CD14-positive monocyte (primary cell): ENCODE data around the gene FBLIM1. TPM values are rescaled to one million over a fixed set of nuclear protein-coding genes. Genes with fewer than 3 reads are reported as not detected.

Experiments
- DNase-seq, 3 donors: peaks; one replicate each; pipeline ENCODE4 v3.0.0-alpha.2; 2011 to 2022
- H2AFZ ChIP-seq: 2 replicates; pipeline ENCODE4 v1.6.0; 2012; ENCODE audit warnings: mild to moderate bottlenecking, low read depth, low read length, inconsistent platforms; ENCODE audit not compliant: insufficient read depth, poor library complexity, severe bottlenecking
- H3K27ac ChIP-seq, 2 donors: 1 replicate in 1 of 2; 2 replicates in 1 of 2; pipeline ENCODE4 v1.5.1; 2012 to 2013; ENCODE audit warnings: low read length in 2 of 2, control low read depth in 1 of 2, inconsistent platforms in 1 of 2, low read depth in 1 of 2, mild to moderate bottlenecking in 1 of 2
- H3K27me3 ChIP-seq, 2 donors: one replicate each; pipeline versions ENCODE4 v1.6.0 to v1.6.1; 2011 to 2013; ENCODE audit warnings: low read length in 2 of 2; ENCODE audit not compliant: control insufficient read depth in 2 of 2, insufficient read depth in 2 of 2
- H3K36me3 ChIP-seq, 2 donors: replicated peaks in 1 of 2; 1 replicate in 1 of 2; 2 replicates in 1 of 2; pipeline versions ENCODE4 v1.5.1 to v1.6.1; 2012 to 2013; ENCODE audit warnings: low read length in 2 of 2, control low read depth in 1 of 2, inconsistent platforms in 1 of 2, mild to moderate bottlenecking in 1 of 2; ENCODE audit not compliant: insufficient read depth in 2 of 2, control insufficient read depth in 1 of 2
- H3K4me1 ChIP-seq, 2 donors: 1 replicate in 1 of 2; 2 replicates in 1 of 2; pipeline versions ENCODE4 v1.5.1 to v1.6.1; 2012 to 2013; ENCODE audit warnings: low read length in 2 of 2, control low read depth in 1 of 2, inconsistent platforms in 1 of 2, mild to moderate bottlenecking in 1 of 2, moderate library complexity in 1 of 2; ENCODE audit not compliant: insufficient read depth in 2 of 2, control insufficient read depth in 1 of 2
- H3K4me2 ChIP-seq: replicated peaks from 2 replicates; pipeline ENCODE3; 2012; ENCODE audit warnings: low read length, moderate library complexity, mild to moderate bottlenecking; ENCODE audit not compliant: poor library complexity, severe bottlenecking; ENCODE audit errors: extremely low read depth
- H3K4me3 ChIP-seq, 3 experiments: fragments of 200-600 bp in 1 of 3; sonication (generic) in 1 of 3; replicated peaks in 1 of 3; 1 replicate in 2 of 3; 2 replicates in 1 of 3; pipeline ENCODE4 v1.5.1; 2011 to 2013; ENCODE audit warnings: low read length in 3 of 3, mild to moderate bottlenecking in 3 of 3, control low read depth in 2 of 3, low read depth in 2 of 3, inconsistent platforms in 1 of 3, moderate library complexity in 1 of 3
- H3K79me2 ChIP-seq: 2 replicates; pipeline ENCODE4 v1.6.0; 2012; ENCODE audit warnings: mild to moderate bottlenecking, control low read depth, inconsistent platforms, low read length, moderate library complexity; ENCODE audit not compliant: insufficient read depth
- H3K9ac ChIP-seq: 2 replicates; pipeline ENCODE4 v1.6.0; 2017; ENCODE audit warnings: low read length, mild to moderate bottlenecking; ENCODE audit not compliant: insufficient read depth, poor library complexity, severe bottlenecking
- H3K9me3 ChIP-seq, 2 donors: replicated peaks in 1 of 2; 1 replicate in 1 of 2; 2 replicates in 1 of 2; pipeline versions ENCODE4 v1.5.1 to v1.6.1; 2012 to 2013; ENCODE audit warnings: low read length in 2 of 2, control low read depth in 1 of 2; ENCODE audit not compliant: control insufficient read depth in 1 of 2, insufficient read depth in 1 of 2
- H4K20me1 ChIP-seq: 2 replicates; pipeline ENCODE4 v1.6.0; 2012; ENCODE audit warnings: mild to moderate bottlenecking, low read length, control low read depth, moderate library complexity; ENCODE audit not compliant: insufficient read depth
- H3K27ac Mint-ChIP-seq, 7 donors: one replicate each; pipeline ENCODE4 v1.8.0; 2020; ENCODE audit warnings: mild to moderate bottlenecking in 7 of 7, mixed read lengths in 7 of 7, moderate library complexity in 6 of 7, inconsistent platforms in 2 of 7
- H3K27me3 Mint-ChIP-seq, 3 donors: one replicate each; pipeline ENCODE4 v1.8.0; 2021 to 2022; ENCODE audit warnings: low read depth in 3 of 3, mild to moderate bottlenecking in 3 of 3, mixed read lengths in 3 of 3, moderate library complexity in 3 of 3, inconsistent platforms in 1 of 3
- H3K36me3 Mint-ChIP-seq, 2 donors: one replicate each; pipeline ENCODE4 v1.8.0; 2020; ENCODE audit warnings: mixed read lengths in 2 of 2, inconsistent platforms in 1 of 2, mild to moderate bottlenecking in 1 of 2
- H3K4me1 Mint-ChIP-seq: one replicate; pipeline ENCODE4 v1.8.0; 2020; ENCODE audit warnings: mild to moderate bottlenecking, mixed read lengths
- H3K4me3 Mint-ChIP-seq, 2 donors: one replicate each; pipeline ENCODE4 v1.8.0; 2020; ENCODE audit warnings: mild to moderate bottlenecking in 2 of 2, mixed read lengths in 2 of 2, moderate library complexity in 1 of 2
- H3K9me3 Mint-ChIP-seq, 7 donors: one replicate each; pipeline ENCODE4 v1.8.0; 2020 to 2022; ENCODE audit warnings: mixed read lengths in 7 of 7, mild to moderate bottlenecking in 6 of 7, moderate library complexity in 6 of 7, inconsistent platforms in 2 of 7
- CTCF ChIP-seq: fragments of 200-600 bp; IDR thresholded peaks from one replicate; pipeline ENCODE4 v1.8.0; 2022; ENCODE audit warnings: antibody characterized with exemption, mild to moderate bottlenecking
- WGBS: methylation state at CpG from one replicate; pipeline ENCODE4 v1.1.5; 2013; ENCODE audit warnings: missing lambda C conversion rate; ENCODE audit not compliant: insufficient coverage; 5-methylcytosine and 5-hydroxymethylcytosine counted together
- intact Hi-C, 2 donors: fragments of 100-400 bp; cut with micrococcal nuclease; formaldehyde crosslinking; loops; one replicate each; pipeline versions ENCODE4 v1.15.0 to v1.15.1; 2023
- polyA plus RNA-seq, 3 donors: library from polyadenylated mRNA; depleted of rRNA in 1 of 3; unstranded in 2 of 3; stranded (reverse) in 1 of 3; fragments of 300-500 nt in 2 of 3; fragments of >200 nt in 1 of 3; fragmentation: Illumina TruSeq in 2 of 3; gene quantifications; 1 replicate in 2 of 3; 2 replicates in 1 of 3; pipeline ENCODE4 v1.2.3, GENCODE V29; 2012 to 2021

Gene FBLIM1
- polyA plus RNA-seq, 3 donors: not detected

DNA sequence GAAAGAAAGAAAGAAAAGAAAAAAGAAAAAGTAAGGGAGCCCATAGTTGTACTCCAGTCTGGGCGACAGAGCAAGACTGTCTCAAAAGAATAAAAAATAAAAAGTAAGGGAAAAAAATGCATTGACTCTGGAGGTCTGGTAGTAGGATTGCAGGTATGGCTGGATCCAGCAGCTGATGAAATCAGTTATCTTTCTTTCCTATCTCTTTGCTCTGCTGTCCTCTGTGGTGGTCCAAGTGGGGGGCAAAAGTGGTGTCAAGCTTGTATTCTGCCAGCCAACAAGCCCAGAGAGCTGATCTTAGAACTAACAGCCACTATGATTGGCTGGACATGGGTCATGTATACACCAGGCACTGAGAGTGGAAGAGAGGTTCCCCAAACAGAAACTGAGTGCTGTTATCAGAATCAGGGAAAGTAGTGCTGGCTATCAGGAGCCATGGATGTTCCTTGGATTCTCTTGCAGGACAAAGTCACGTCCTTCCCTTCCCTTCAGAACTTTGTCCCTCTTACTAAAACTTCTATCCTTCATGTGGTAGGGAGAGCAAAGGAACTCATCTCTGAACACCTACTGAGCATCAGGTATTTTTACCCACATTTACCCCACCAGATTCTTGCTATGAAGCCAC lies 3.5 kb upstream of the FBLIM1 start:
- DNase-seq: no peak
- Histone ChIP-seq H3K27ac (no peak overlapping the region), H3K9ac (no peak overlapping the region), H3K27me3 (peaks cover 23 to 41% of the 10 kb centered on the region in 2 donors), H2AFZ (no peak overlapping the region), H3K4me1 (no peaks in the 10 kb centered on the region), H3K4me2 (no peak overlapping the region), H3K4me3 (no peak overlapping the region), H4K20me1 (no peaks in the 10 kb centered on the region), H3K9me3 (peaks cover 0 to 6% of the 10 kb centered on the region in 2 donors), H3K36me3 (no peaks in the 10 kb centered on the region), H3K79me2 (no peaks in the 10 kb centered on the region)
- peak overlapping the region in 1 of 2 donors; percentile 49 for H3K4me3 Mint-ChIP-seq
- H3K36me3 Mint-ChIP-seq: peaks cover 0 to 5% of the 10 kb centered on the region in 2 donors
- 86% methylated on average over 1 of the region's 2 CpGs for WGBS
- H3K4me1 Mint-ChIP-seq: peaks cover 15% of the 10 kb centered on the region
- peaks cover 46 to 55% (median 48%) of the 10 kb centered on the region in 3 donors for H3K27me3 Mint-ChIP-seq
- no peak overlapping the region for H3K27ac Mint-ChIP-seq
- TF ChIP-seq CTCF: no peak
- peaks cover 0 to 10% (median 3%) of the 10 kb centered on the region in 7 donors for H3K9me3 Mint-ChIP-seq
- intact Hi-C loops: no loop called here

DNA sequence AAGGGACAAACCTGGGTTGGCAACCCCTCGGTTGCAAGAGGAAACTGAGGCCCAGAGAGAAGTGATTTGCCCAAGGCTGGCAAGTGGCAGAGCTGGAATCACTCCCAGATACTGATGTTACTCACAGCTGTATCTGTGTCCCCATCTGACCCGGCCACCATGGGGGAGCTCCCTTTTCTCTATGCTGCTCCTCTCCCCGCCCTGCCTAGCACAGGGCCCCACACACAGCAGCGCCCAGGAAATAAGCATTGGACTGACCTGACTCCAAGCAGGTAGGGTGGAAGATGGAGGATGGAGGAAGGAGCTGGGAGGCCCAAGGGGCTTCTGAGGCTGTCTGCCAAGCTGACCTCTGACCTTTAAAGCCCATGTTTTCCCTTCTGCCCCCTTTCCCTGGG lies 3.0 kb upstream of the FBLIM1 start:
- no peak overlapping the region for H3K27ac ChIP-seq
- Mint-ChIP-seq H3K9me3 (peaks cover 0 to 10% (median 4%) of the 10 kb centered on the region in 7 donors), H3K4me1 (peaks cover 15% of the 10 kb centered on the region), H3K36me3 (peaks cover 0 to 5% of the 10 kb centered on the region in 2 donors), H3K4me3 (peak overlapping the region in 1 of 2 donors; percentile 49), H3K27me3 (peaks cover 49 to 61% (median 53%) of the 10 kb centered on the region in 3 donors), H3K27ac (no peak overlapping the region)
- intact Hi-C loops: no loop called here
- no peak overlapping the region for H3K9ac ChIP-seq
- H3K4me1 ChIP-seq: no peaks in the 10 kb centered on the region
- no peak for DNase-seq
- TF ChIP-seq CTCF: no peak
- peaks cover 23 to 46% of the 10 kb centered on the region in 2 donors for H3K27me3 ChIP-seq
- H3K36me3 ChIP-seq: no peaks in the 10 kb centered on the region
- no peak overlapping the region for H3K4me3 ChIP-seq
- H3K79me2 ChIP-seq: no peaks in the 10 kb centered on the region
- H3K9me3 ChIP-seq: peaks cover 0 to 6% of the 10 kb centered on the region in 2 donors
- no peak overlapping the region for H3K4me2 ChIP-seq
- 79% methylated on average over 2 of the region's 4 CpGs for WGBS
- no peaks in the 10 kb centered on the region for H4K20me1 ChIP-seq
- no peak overlapping the region for H2AFZ ChIP-seq
